ENCODE results near the gene MAPKAP1.

MAPKAP1 gene

GRCh38 chr9:125434986-125435775 lies 271.8 kb downstream of the MAPKAP1 start:
- no peaks in the 10 kb centered on the region for H3K9me3 ChIP-seq (ENCODE audit: insufficient read depth, low read length)
- no peak for DNase-seq (ENCODE audit: low read depth, low spot score)
- no peak overlapping the region for H3K4me3 ChIP-seq (ENCODE audit: insufficient read length, low read depth)
- TF ChIP-seq SUZ12 (IDR thresholded peaks at IDR 0.05; ENCODE audit: extremely low read depth, insufficient read depth, insufficient read length) (no peak), YY1 (IDR thresholded peaks at IDR 0.05; ENCODE audit: insufficient read depth, insufficient read length) (no peak), ZNF274 (IDR thresholded peaks at IDR 0.05; ENCODE audit: low read depth, low read length) (no peak)
- no peaks in the 10 kb centered on the region for H3K27me3 ChIP-seq (ENCODE audit: insufficient read depth, insufficient read length)
- no peak overlapping the region for H3K9ac ChIP-seq (ENCODE audit: insufficient read length, low read depth)
- peaks cover 21% of the 10 kb centered on the region for H3K36me3 ChIP-seq (ENCODE audit: insufficient read depth, insufficient read length, low read length)
- H3K4me1 ChIP-seq (ENCODE audit: insufficient read depth, insufficient read length), result peaks cover 17% of the 10 kb centered on the region

DNA sequence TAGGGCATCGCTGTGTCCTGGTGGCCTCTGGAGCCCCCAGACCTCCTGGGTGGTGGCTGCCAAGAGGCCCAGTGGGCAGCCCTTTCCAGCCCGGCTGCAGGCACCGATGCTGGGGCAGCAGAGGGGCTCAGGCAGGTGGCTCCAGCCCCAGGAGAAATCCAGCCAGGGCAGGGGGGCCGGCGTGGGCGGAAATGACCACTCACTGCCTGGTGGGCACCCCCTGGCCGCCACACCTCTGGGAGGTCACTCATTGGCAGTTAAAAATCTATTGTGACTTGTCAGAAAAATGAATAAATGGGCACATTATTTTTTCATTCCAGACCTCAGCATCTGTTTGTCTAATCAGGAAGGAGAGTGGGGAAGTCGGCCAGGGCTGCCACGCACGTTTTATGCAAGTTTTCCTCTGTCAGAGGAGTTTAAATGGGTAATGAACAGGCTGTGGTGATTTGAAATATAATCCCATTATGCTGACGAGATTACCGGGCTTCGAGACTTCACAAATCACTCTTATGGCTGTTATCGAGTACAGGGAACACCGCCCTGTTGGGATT lies 273.5 kb downstream of the MAPKAP1 start:
- Histone ChIP-seq H3K9ac (ENCODE audit: insufficient read length, low read depth) (peak overlapping the region; percentile 32), H3K27me3 (ENCODE audit: insufficient read depth, insufficient read length) (no peaks in the 10 kb centered on the region), H3K36me3 (ENCODE audit: insufficient read depth, insufficient read length, low read length) (peaks cover 5% of the 10 kb centered on the region), H3K4me1 (ENCODE audit: insufficient read depth, insufficient read length) (peaks cover 15% of the 10 kb centered on the region), H3K9me3 (ENCODE audit: insufficient read depth, low read length) (no peaks in the 10 kb centered on the region), H3K4me3 (ENCODE audit: insufficient read length, low read depth) (no peak overlapping the region)
- TF ChIP-seq YY1 (IDR thresholded peaks at IDR 0.05; ENCODE audit: insufficient read depth, insufficient read length) (no peak), SUZ12 (IDR thresholded peaks at IDR 0.05; ENCODE audit: extremely low read depth, insufficient read depth, insufficient read length) (no peak), ZNF274 (IDR thresholded peaks at IDR 0.05; ENCODE audit: low read depth, low read length) (no peak)
- DNase-seq (ENCODE audit: low read depth, low spot score), result no peak

GRCh38 chr9:125432715-125433385 lies 274.2 kb downstream of the MAPKAP1 start:
- H3K4me3 ChIP-seq (ENCODE audit: insufficient read length, low read depth), result no peak overlapping the region
- TF ChIP-seq YY1 (IDR thresholded peaks at IDR 0.05; ENCODE audit: insufficient read depth, insufficient read length), result no peak
- no peak for TF ChIP-seq ZNF274 (IDR thresholded peaks at IDR 0.05; ENCODE audit: low read depth, low read length)
- no peak for TF ChIP-seq SUZ12 (IDR thresholded peaks at IDR 0.05; ENCODE audit: extremely low read depth, insufficient read depth, insufficient read length)
- DNase-seq (ENCODE audit: low read depth, low spot score), result no peak
- no peaks in the 10 kb centered on the region for H3K27me3 ChIP-seq (ENCODE audit: insufficient read depth, insufficient read length)
- no peaks in the 10 kb centered on the region for H3K9me3 ChIP-seq (ENCODE audit: insufficient read depth, low read length)
- H3K36me3 ChIP-seq (ENCODE audit: insufficient read depth, insufficient read length, low read length), result peaks cover 3% of the 10 kb centered on the region
- peak overlapping the region; percentile 32 for H3K9ac ChIP-seq (ENCODE audit: insufficient read length, low read depth)
- H3K4me1 ChIP-seq (ENCODE audit: insufficient read depth, insufficient read length), result peaks cover 15% of the 10 kb centered on the region

DNA sequence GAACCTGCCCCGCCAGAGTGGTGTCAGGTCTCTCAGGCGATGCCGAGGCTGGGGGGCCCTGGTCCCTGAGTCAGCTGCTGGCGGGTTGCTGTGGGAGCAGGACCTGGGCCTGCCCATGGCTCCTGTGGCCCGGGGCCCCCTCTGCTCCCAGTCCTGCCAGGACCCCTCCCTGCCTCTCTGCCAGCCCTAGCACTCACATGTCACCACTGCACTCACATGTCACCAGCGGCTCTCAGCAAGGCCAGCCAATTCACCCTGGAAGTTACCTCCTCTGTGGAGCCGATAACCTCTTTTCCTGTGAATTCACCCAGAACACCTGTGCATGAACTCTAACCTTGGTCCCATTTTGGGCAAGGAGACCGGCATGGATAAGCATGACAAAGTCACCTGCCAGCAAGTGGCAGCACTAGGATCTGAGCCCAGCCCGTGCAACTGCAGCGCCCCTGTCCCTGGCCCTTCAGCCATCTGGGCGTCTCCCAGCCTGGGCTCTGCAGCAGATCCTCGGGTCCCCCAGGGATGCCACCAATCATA lies 275.2 kb downstream of the MAPKAP1 start:
- TF ChIP-seq SUZ12 (IDR thresholded peaks at IDR 0.05; ENCODE audit: extremely low read depth, insufficient read depth, insufficient read length) (no peak), ZNF274 (IDR thresholded peaks at IDR 0.05; ENCODE audit: low read depth, low read length) (no peak), YY1 (IDR thresholded peaks at IDR 0.05; ENCODE audit: insufficient read depth, insufficient read length) (no peak)
- no peak overlapping the region for H3K9ac ChIP-seq (ENCODE audit: insufficient read length, low read depth)
- no peaks in the 10 kb centered on the region for H3K36me3 ChIP-seq (ENCODE audit: insufficient read depth, insufficient read length, low read length)
- no peak overlapping the region for H3K4me3 ChIP-seq (ENCODE audit: insufficient read length, low read depth)
- H3K4me1 ChIP-seq (ENCODE audit: insufficient read depth, insufficient read length), result peaks cover 15% of the 10 kb centered on the region
- no peak for DNase-seq (ENCODE audit: low read depth, low spot score)
- no peaks in the 10 kb centered on the region for H3K27me3 ChIP-seq (ENCODE audit: insufficient read depth, insufficient read length)
- H3K9me3 ChIP-seq (ENCODE audit: insufficient read depth, low read length), result no peaks in the 10 kb centered on the region

GRCh38 chr9:125431012-125431305 lies 276.0 kb downstream of the MAPKAP1 start:
- H3K9me3 ChIP-seq (ENCODE audit: insufficient read depth, low read length), result no peaks in the 10 kb centered on the region
- TF ChIP-seq SUZ12 (IDR thresholded peaks at IDR 0.05; ENCODE audit: extremely low read depth, insufficient read depth, insufficient read length), result no peak
- H3K4me3 ChIP-seq (ENCODE audit: insufficient read length, low read depth), result no peak overlapping the region
- peaks cover 14% of the 10 kb centered on the region for H3K4me1 ChIP-seq (ENCODE audit: insufficient read depth, insufficient read length)
- no peak overlapping the region for H3K9ac ChIP-seq (ENCODE audit: insufficient read length, low read depth)
- H3K27me3 ChIP-seq (ENCODE audit: insufficient read depth, insufficient read length), result no peaks in the 10 kb centered on the region
- no peaks in the 10 kb centered on the region for H3K36me3 ChIP-seq (ENCODE audit: insufficient read depth, insufficient read length, low read length)
- no peak for DNase-seq (ENCODE audit: low read depth, low spot score)

GRCh38 chr9:125430161-125431011 lies 276.6 kb downstream of the MAPKAP1 start:
- no peaks in the 10 kb centered on the region for H3K27me3 ChIP-seq (ENCODE audit: insufficient read depth, insufficient read length)
- peaks cover 13% of the 10 kb centered on the region for H3K4me1 ChIP-seq (ENCODE audit: insufficient read depth, insufficient read length)
- DNase-seq (ENCODE audit: low read depth, low spot score), result no peak
- no peak overlapping the region for H3K4me3 ChIP-seq (ENCODE audit: insufficient read length, low read depth)
- no peak overlapping the region for H3K9ac ChIP-seq (ENCODE audit: insufficient read length, low read depth)
- no peaks in the 10 kb centered on the region for H3K9me3 ChIP-seq (ENCODE audit: insufficient read depth, low read length)
- no peak for TF ChIP-seq SUZ12 (IDR thresholded peaks at IDR 0.05; ENCODE audit: extremely low read depth, insufficient read depth, insufficient read length)
- TF ChIP-seq YY1 (IDR thresholded peaks at IDR 0.05; ENCODE audit: insufficient read depth, insufficient read length), result no peak
- no peak for TF ChIP-seq ZNF274 (IDR thresholded peaks at IDR 0.05; ENCODE audit: low read depth, low read length)
- no peaks in the 10 kb centered on the region for H3K36me3 ChIP-seq (ENCODE audit: insufficient read depth, insufficient read length, low read length)
